Fibroblast of lung (primary cell): Measurements from ENCODE around the gene NAPG. TPM values are rescaled to one million over a fixed set of nuclear protein-coding genes. Genes with fewer than 3 reads are reported as not detected.
"Not testable (repeated sequence)": the region's sequence is repeated elsewhere in the genome, so short reads cannot be mapped to it uniquely, and the experiment has no call there.

Experiments
- DNase-seq, 2 donors: peaks; one replicate each; pipeline versions ENCODE4 v3.0.0 to v3.0.0-alpha.2; 2010; ENCODE audit warnings: low read depth in 2 of 2
- H2AFZ ChIP-seq: 2 replicates; pipeline ENCODE4 v1.5.1; 2012; ENCODE audit warnings: low read length, control low read depth, inconsistent platforms
- H3K27ac ChIP-seq: 2 replicates; pipeline ENCODE4 v1.5.1; 2011; ENCODE audit warnings: low read length, control low read depth; ENCODE audit not compliant: insufficient read depth
- H3K27me3 ChIP-seq: 2 replicates; pipeline ENCODE4 v1.5.1; 2011; ENCODE audit warnings: mild to moderate bottlenecking, low read length; ENCODE audit not compliant: control insufficient read depth, insufficient read depth
- H3K36me3 ChIP-seq: 2 replicates; pipeline ENCODE4 v1.5.1; 2011; ENCODE audit warnings: low read length; ENCODE audit not compliant: control insufficient read depth, insufficient read depth
- H3K4me1 ChIP-seq: 2 replicates; pipeline ENCODE4 v1.5.1; 2011; ENCODE audit warnings: low read length; ENCODE audit not compliant: control insufficient read depth, insufficient read depth; ENCODE audit errors: extremely low read depth
- H3K4me2 ChIP-seq: 2 replicates; pipeline ENCODE4 v1.5.1; 2011; ENCODE audit warnings: low read length, control low read depth; ENCODE audit not compliant: insufficient read depth; ENCODE audit errors: extremely low read depth
- H3K4me3 ChIP-seq, 4 experiments: fragments of 200-600 bp in 1 of 4; sonication (generic) in 1 of 4; replicated peaks in 1 of 4; 2 replicates each; pipeline ENCODE4 v1.5.1; 2011 to 2016; ENCODE audit warnings: low read length in 4 of 4, low read depth in 3 of 4, mild to moderate bottlenecking in 3 of 4, control low read depth in 2 of 4, inconsistent platforms in 1 of 4, mixed read lengths in 1 of 4; ENCODE audit not compliant: insufficient read depth in 1 of 4; ENCODE audit errors: control extremely low read depth in 1 of 4
- H3K79me2 ChIP-seq: 2 replicates; pipeline ENCODE4 v1.5.1; 2012; ENCODE audit warnings: mild to moderate bottlenecking, low read length, inconsistent platforms; ENCODE audit not compliant: control insufficient read depth, insufficient read depth
- H3K9ac ChIP-seq: 2 replicates; pipeline ENCODE4 v1.5.1; 2011; ENCODE audit warnings: mild to moderate bottlenecking, low read length, control low read depth; ENCODE audit not compliant: insufficient read depth
- H3K9me3 ChIP-seq: 2 replicates; pipeline ENCODE4 v1.5.1; 2012; ENCODE audit warnings: low read depth, low read length; ENCODE audit not compliant: control insufficient read depth, insufficient read depth
- H4K20me1 ChIP-seq: 2 replicates; pipeline ENCODE4 v1.5.1; 2011; ENCODE audit warnings: low read length; ENCODE audit not compliant: control insufficient read depth, insufficient read depth; ENCODE audit errors: extremely low read depth
- CTCF ChIP-seq, 2 donors: IDR thresholded peaks in 1 of 2; conservative IDR thresholded peaks in 1 of 2; 1 replicate in 1 of 2; 2 replicates in 1 of 2; pipeline ENCODE4 v1.5.1; 2011 to 2012; ENCODE audit warnings: low read length in 2 of 2, control low read depth in 1 of 2, inconsistent platforms in 1 of 2, low read depth in 1 of 2, mild to moderate bottlenecking in 1 of 2
- EZH2 ChIP-seq: IDR thresholded peaks from 2 replicates; pipeline ENCODE4 v1.5.1; 2012; ENCODE audit warnings: low read length, control low read depth, mild to moderate bottlenecking; ENCODE audit errors: missing control alignments
- polyA plus RNA-seq, 2 donors: library from polyadenylated mRNA; depleted of rRNA in 1 of 2; stranded (reverse) in 1 of 2; unstranded in 1 of 2; fragments of >200 nt; gene quantifications; 2 replicates each; pipeline ENCODE4 v1.2.1, GENCODE V29; 2011 to 2012; ENCODE audit warnings: missing spikeins in 1 of 2
- total RNA-seq: library from RNA; depleted of rRNA; stranded (reverse); fragments of >200 nt; gene quantifications from 2 replicates; pipeline ENCODE4 v1.2.1, GENCODE V29; 2014

Gene NAPG
- total and polyA plus RNA-seq, 2 donors (not counting 1 experiment from before 2014, with no cell fraction given), result 23.1 to 33.7 TPM

- Histone ChIP-seq H3K27me3 (no peaks in the 10 kb centered on the region), H3K27ac (no peak overlapping the region), H3K9me3 (no peaks in the 10 kb centered on the region), H3K4me2 (no peak overlapping the region), H4K20me1 (no peaks in the 10 kb centered on the region), H2AFZ (no peak overlapping the region), H3K4me3 (no peak overlapping the region), H3K79me2 (no peaks in the 10 kb centered on the region), H3K9ac (no peak overlapping the region), H3K36me3 (no peaks in the 10 kb centered on the region), H3K4me1 (no peaks in the 10 kb centered on the region)
- TF ChIP-seq CTCF (conservative IDR thresholded peaks at IDR 0.05 in 1 of 2, IDR thresholded peaks at IDR 0.05 in 1 of 2; ENCODE audit: low read depth in 1 of 2, low read length in 2 of 2) (no peak), EZH2 (no peak)
- no peak for DNase-seq
Measured at GRCh38 chr18:10570622-10571021, 44.8 kb downstream of the NAPG start.

GRCh38 chr18:10571537-10571936 lies 45.7 kb downstream of the NAPG start:
- Histone ChIP-seq H3K4me2 (no peak overlapping the region), H3K9me3 (no peaks in the 10 kb centered on the region), H3K27ac (no peak overlapping the region), H3K4me3 (no peak overlapping the region), H3K36me3 (no peaks in the 10 kb centered on the region), H3K9ac (no peak overlapping the region), H3K79me2 (no peaks in the 10 kb centered on the region), H3K4me1 (no peaks in the 10 kb centered on the region), H4K20me1 (no peaks in the 10 kb centered on the region), H3K27me3 (no peaks in the 10 kb centered on the region), H2AFZ (no peak overlapping the region)
- TF ChIP-seq CTCF (conservative IDR thresholded peaks at IDR 0.05 in 1 of 2, IDR thresholded peaks at IDR 0.05 in 1 of 2; ENCODE audit: low read depth in 1 of 2, low read length in 2 of 2) (no peak), EZH2 (no peak)
- no peak for DNase-seq

- H4K20me1 ChIP-seq, DNase-seq, H3K9me3 ChIP-seq, H3K27me3 ChIP-seq, H2AFZ ChIP-seq, H3K27ac ChIP-seq, H3K4me1 ChIP-seq, H3K4me2 ChIP-seq, H3K9ac ChIP-seq, H3K79me2 ChIP-seq, H3K36me3 ChIP-seq, H3K4me3 ChIP-seq: not testable (repeated sequence)
Measured at GRCh38 chr18:10573261-10573660, 47.4 kb downstream of the NAPG start.

- not testable (repeated sequence) for H3K27ac ChIP-seq, H3K27me3 ChIP-seq, H3K79me2 ChIP-seq, H2AFZ ChIP-seq, H3K4me3 ChIP-seq, H3K4me2 ChIP-seq, DNase-seq, H3K36me3 ChIP-seq, H3K9me3 ChIP-seq, H3K4me1 ChIP-seq, H3K9ac ChIP-seq, H4K20me1 ChIP-seq
Measured at GRCh38 chr18:10574412-10574811, 48.6 kb downstream of the NAPG start.

- DNase-seq, H2AFZ ChIP-seq, H3K9me3 ChIP-seq, H4K20me1 ChIP-seq, H3K27ac ChIP-seq, H3K27me3 ChIP-seq, H3K79me2 ChIP-seq, H3K4me3 ChIP-seq, H3K4me2 ChIP-seq, H3K36me3 ChIP-seq, H3K9ac ChIP-seq, H3K4me1 ChIP-seq: not testable (repeated sequence)
Measured at GRCh38 chr18:10577842-10578572, 52.2 kb downstream of the NAPG start.
